HUDEP-2 (cell line): ENCODE data around the gene SLC32A1.

Experiments used
- DNase-seq, 76 experiments: peaks; one replicate each; lab custom pipeline; 2025; ENCODE audit not compliant: unreplicated experiment in 76 of 76; lab: John Stamatoyannopoulos, UW

SLC32A1 gene

DNA sequence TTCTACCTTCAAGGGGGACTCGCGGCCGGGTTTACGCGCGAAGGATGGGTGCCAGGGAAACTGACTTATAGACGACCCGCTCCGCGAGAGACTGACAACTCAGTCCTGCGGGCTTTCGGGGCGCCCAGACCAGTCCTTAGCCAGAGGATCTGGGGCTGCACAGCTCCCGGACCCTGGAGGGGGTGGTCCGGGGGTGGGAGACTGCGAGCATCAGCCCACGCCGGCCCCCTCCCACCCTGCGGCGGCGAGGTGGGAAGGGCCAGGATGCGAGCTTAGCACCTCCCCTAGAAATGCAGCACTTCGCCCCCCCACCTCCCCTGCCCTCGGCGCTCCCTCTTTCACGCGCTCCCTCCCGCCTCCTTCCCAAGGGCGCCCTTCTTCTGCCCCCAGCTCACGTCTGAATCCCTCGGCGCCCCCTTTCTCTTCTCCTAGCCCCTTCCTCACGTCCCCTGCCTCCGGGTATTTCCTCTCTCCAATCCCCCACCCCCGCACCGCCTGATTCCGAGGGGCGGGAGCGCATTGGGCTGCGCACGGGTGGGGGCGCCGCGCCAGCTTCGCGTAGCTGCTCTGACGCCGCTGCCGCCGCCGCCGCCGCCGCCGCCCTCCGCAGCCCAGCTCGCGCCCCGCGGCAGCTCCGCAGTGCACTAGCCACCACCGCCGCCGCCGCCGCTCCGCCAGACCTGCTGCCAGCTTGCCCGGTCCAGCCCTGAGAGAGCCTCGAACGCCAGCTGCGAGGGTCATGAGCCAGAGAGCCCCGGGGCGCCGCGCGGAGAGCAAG, at the start of gene SLC32A1:
SLC32A1 (plus strand) TSS at position 639 of the 778 bp plus-strand sequence. CDS start 239 bp downstream, outside the sequence.
- DNase-seq: no peak

- no peak for DNase-seq
Measured at GRCh38 chr20:38674765-38675133, 49.5 kb upstream of the SLC32A1 start.

- no peak for DNase-seq
Measured at GRCh38 chr20:38676576-38676975, 47.7 kb upstream of the SLC32A1 start.

DNA sequence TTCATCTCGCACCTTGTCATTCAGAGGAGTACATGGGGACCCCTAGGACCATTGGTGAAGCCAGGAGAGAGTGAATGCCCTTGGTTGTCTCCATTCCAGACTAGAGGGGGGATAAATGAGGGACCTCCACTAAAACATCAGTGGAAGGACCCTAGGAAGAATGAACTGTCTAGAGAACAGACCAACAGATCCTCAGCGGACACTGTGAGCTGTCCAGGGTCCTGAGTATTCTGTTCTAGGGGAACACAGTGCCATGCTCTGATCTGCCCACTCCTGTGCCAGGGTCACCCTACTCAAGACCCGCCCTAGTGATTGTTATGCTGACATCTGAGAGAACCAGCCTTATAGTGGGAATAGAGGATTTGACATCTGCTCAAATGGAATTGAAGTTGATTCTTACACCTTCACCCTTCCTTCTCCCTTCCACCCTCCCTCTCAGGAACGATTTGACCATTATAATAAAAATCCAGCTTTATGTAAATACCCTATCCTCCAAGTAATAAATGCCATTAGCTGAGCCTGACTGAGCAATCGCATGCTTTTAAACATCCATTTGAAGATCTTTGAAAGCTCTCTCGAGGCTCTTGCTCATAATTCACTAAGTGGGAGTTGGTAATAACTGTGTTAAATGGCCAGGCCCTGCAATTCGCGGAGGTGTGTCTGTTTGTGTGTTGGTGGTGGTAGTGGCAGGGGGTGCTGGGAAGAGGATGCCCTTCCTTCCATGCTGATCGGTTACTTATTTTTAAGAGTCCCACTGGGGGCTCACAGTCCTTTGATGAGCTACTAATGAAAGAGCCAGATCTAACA, 43.6 kb upstream of the SLC32A1 start:
- DNase-seq: peak in 33 of 76 experiments; percentile 4 to 63 (median 24)

DNA sequence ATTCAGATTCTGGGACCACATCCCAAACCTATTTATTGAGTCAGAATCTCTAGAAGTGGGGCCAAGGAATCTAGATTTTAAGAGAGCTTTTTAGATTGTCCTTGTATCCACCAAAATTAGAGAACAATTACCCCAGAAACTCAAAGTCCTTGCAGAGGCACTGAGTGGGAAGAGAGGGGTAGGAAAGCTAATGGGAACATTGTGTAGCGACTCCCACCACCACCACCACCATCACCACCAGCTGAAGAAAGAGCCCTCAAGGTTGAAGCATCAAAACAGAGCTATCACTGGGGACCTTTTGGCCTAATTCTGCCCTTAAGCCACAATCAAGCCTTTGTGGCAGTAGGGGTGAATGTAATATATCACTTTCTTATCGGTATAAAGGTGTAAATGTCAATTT, 39.0 kb upstream of the SLC32A1 start:
- no peak for DNase-seq

DNA sequence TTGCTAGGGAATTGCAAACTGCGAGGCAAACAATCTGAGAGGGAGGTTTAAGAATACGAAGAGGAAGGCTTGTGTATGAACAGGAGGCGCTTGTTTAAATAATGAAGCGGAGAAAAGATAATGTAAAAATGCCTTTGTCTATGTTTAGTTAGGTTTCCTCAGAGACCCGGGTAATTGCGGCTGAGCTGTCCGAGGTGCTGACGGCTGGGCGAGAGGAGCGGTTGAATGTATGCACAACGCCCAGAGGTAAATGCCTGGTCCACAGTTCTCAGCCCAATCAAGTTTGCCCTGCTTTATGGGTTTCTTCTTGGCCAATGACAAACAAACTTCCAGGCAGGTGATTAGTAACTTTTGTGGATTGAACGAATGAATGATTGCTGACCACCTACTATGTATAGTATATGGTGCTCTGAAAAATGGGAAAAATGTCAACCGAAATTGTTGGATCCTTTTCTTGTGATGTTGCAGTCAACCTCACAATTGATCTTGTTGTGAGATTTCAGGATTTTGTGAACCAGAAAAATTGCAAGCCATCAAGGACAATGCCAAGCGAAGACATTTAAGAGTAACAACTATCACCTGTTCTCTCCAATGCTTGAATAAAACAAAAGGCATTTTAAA, 38.3 kb upstream of the SLC32A1 start:
- DNase-seq: peak in 39 of 76 experiments; percentile 5 to 71 (median 25)

DNA sequence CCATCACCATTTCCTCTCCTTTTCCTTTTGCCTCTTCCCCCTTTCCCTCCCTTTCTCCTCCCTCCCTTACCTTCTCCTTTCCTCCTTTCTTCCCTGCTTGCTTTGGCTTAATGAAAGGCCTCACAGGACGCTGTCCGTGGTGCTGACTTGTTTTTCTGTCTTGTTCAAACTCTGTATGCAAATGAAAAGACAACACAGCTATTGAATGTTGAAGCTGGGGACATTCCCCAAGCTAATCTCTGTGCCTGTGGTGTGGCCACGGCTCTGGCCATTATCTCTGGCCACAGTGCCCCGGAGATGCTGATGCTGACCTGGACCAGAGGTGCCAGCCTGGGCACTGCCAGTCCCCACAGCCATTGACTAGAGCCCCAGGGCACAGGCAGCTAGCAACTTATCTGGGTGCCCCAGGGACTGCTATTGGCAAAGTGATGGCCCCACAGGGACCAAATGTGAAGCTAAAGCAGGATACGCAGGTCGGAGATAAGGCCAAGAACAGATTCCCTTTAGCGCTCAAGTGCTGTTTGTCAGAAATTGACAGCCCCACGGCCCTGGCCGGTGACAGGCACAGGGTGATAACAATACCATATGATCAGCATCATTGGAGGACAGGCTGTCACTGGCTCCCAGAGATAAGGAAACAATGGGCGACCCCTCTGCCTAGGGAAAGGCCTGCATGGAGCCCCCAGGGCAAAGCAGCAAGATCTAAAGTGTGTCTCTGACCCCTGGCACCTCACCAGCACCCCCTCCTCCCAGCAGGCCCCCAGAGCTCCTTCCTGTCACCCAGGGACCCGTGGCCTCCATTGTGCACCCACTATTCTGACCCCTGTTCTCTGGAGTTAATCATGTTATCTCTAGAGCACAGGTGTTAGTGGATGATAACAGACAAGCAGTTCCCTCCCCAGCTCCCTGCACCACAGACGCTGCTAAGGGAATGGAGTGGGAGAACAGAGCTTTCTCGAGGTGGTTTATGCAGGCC, 31.6 kb upstream of the SLC32A1 start:
- DNase-seq: peak in 72 of 76 experiments; percentile 9 to 87 (median 50)

DNA sequence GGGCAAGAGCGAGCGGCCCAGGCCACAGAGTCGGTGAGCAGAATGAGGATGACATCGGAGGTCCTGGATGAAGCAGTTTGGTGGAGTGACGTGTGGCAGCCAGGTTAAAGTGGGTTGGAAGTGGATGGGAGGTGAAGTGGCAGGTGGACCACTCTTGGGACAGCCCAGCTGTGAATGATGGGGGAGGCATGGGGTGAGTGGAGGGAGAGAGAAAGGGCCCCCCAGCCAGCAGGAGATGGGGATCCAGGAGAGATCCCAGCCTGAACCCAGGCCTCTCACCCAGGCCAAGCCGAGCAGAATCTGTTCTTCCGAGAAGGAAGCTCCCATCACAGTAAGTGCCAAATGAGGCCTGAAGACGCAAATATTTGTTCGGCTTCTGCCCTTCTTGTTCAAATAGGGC, 27.0 kb upstream of the SLC32A1 start:
- no peak for DNase-seq

GRCh38 chr20:38698541-38698940, 25.7 kb upstream of the SLC32A1 start:
- DNase-seq: no peak

DNA sequence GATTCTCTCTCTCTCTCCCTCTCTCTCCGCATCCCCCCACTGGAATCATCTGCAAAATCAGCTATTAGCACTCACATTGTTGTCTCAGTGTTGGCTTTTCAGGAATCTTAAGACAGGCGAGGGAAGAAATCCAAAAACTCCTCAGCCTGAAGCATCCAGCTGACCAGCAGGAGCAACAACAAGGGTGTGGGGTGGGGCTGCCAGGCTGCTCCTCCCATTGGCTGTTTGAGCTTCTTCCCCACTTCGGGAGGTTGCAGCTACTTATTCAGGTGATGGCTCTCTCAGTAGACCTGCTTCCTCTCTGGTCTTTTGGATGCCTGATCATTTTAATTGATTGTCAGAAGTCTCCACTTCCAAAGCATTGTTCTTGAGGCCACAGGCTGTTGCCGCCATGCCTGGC, 24.1 kb upstream of the SLC32A1 start:
- no peak for DNase-seq

GRCh38 chr20:38700926-38701325, 23.4 kb upstream of the SLC32A1 start:
- no peak for DNase-seq

DNA sequence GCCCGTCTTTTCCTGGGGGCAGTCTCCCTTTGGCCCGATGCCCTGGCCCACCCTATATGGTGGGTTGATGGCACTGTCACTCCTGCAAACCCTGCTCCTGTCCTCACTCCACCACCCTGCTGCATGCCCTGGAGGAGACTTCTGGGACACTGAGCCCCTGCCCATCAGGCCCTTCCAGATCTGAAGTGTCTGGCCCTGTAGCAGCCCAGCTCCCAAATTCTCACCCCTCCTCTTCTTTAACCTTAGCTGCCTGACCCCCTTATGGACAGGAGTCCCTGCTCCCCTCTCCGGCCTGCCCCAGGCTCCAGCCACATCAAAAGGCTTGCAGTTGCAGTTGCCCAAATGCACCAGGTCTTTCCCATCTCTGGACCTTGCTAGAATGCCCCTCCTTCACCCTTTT, 20.8 kb upstream of the SLC32A1 start:
- DNase-seq: no peak

DNA sequence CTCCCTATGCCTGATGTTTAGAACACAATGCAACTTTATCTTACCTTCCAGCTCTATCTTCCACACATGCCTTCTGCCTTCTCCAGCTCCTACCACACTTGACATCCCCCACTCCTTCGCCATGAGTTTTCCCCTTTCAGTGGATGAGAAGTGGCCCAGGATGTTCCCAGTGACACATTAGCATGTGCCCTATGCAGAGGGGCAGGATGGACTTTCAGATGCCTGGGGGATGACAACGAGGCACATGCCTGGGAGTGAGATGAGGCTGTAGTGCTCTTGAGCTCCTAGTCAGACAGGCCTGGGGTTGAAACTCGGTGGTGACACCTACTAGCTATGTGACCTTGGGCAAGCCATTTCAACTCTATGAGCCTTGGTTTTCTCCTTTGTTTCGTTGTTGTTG, 20.1 kb upstream of the SLC32A1 start:
- no peak for DNase-seq

GRCh38 chr20:38706509-38706908, 17.8 kb upstream of the SLC32A1 start:
- no peak for DNase-seq

GRCh38 chr20:38714308-38714707, 10.0 kb upstream of the SLC32A1 start:
- no peak for DNase-seq

DNA sequence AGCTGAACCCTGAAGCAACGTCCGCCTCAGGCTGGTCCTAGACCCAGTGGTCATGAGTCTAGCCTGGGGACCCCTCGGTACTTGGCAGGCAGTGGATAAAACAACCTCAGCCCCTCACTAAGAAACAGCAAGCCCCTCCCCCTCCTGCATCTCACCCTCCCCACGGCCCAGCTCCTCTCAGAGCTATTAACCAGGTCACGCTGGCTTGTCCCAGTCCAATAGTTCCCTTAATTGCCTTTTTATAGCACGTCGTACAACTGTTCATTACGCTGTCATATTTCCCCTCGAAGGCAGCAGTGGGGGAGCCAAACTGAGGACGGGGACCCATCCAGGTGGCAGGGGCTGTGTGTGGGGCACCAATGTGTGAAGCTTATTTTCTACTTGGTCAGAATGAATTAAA, 8.6 kb upstream of the SLC32A1 start:
- DNase-seq: no peak

DNA sequence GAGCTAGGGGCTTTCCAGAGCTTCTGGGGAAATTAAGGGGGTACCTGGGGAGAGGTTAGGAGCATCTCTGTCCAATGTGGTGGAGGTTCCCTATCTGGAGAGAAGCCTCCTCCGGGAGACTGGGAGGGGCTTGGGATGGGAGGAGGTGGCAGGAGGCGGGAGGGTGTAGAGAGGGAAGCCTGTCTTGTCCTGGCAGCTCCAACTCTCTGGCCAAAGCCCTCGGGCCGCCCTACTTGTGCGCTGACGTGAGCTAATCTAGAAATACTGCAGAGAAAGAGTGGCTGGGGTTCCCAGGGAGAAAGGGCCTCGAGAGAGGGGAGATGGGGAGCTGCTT, 1.6 kb upstream of the SLC32A1 start:
- DNase-seq: no peak

DNA sequence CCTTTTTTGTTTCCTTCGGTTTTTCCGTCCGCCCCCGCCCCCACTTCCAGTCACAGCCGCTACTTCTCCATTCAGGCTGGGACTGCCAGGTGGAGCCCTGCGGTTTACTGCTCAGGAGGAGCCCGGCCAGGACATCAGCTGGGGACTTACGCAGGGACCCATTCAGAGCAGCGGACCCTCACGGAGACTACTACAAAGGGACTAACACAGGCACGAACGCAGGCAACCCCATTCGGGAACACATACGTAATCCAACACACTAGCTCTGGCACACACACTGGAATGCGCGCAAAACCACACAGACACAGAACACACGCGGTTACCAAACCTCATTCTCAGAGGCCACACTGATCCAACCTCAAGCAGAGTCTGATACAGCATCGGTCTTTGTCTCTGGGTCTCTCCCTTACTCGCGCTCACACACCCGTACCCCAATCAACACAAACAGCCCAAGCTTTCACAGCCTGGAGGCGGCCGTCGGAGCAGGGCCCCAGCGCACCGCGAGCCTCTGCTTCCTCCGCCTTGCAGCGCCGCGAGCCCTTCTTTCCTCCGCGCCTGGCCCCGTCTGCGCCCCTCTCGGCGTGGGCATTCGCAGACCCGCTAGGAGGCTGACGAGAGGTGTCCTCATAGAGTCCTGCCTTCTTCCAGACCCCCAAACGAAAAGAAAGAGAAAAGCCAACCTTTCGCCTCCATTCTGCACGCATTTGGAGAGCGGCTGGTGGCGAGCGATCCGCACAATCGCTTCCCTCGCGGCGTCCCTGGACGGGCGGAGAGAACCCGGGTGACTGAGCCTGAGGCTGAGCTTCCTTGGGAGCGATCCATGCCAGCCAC, 1.1 kb upstream of the SLC32A1 start:
- DNase-seq: no peak

GRCh38 chr20:38724626-38725147, 401 bp downstream of the SLC32A1 start:
- DNase-seq: no peak
